ENCODE measurements around the gene SKI. TPM values are rescaled to one million over a fixed set of nuclear protein-coding genes. Genes with fewer than 3 reads are reported as not detected.

Gene SKI
- total and polyA plus RNA-seq, 2 donors (not counting 1 experiment from before 2014, with no cell fraction given), result 11.6 to 21.8 TPM

DNA sequence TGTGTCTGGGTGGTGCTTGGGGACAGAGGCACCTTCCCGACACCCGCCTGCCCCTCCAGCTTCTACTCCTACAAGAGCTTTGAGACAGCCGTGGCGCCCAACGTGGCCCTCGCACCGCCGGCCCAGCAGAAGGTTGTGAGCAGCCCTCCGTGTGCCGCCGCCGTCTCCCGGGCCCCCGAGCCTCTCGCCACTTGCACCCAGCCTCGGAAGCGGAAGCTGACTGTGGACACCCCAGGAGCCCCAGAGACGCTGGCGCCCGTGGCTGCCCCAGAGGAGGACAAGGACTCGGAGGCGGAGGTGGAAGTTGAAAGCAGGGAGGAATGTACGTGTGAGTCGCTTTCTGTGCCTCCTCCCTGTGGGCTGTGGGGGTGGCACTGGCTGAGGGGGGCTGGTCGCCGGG, 75.7 kb downstream of the SKI start:
- Histone ChIP-seq H3K27me3 (ENCODE audit: control insufficient read depth, insufficient read depth, low read length) (no peaks in the 10 kb centered on the region), H3K4me2 (ENCODE audit: extremely low read depth, insufficient read depth, low read length) (no peak overlapping the region), H2AFZ (ENCODE audit: low read length) (no peak overlapping the region), H4K20me1 (ENCODE audit: control insufficient read depth, extremely low read depth, insufficient read depth, low read length) (no peaks in the 10 kb centered on the region), H3K4me1 (ENCODE audit: control insufficient read depth, extremely low read depth, insufficient read depth, low read length) (peaks cover 18% of the 10 kb centered on the region), H3K9me3 (ENCODE audit: control insufficient read depth, insufficient read depth, low read depth, low read length) (no peaks in the 10 kb centered on the region), H3K9ac (ENCODE audit: insufficient read depth, low read length) (no peak overlapping the region), H3K4me3 (replicated peaks in 1 of 4; ENCODE audit: control extremely low read depth in 1 of 4, insufficient read depth in 1 of 4, low read depth in 3 of 4, low read length in 4 of 4) (no peak overlapping the region), H3K27ac (ENCODE audit: insufficient read depth, low read length) (no peak overlapping the region), H3K36me3 (ENCODE audit: control insufficient read depth, insufficient read depth, low read length) (peaks cover 33% of the 10 kb centered on the region), H3K79me2 (ENCODE audit: control insufficient read depth, insufficient read depth, low read length) (peaks cover 49% of the 10 kb centered on the region)
- no peak for DNase-seq (ENCODE audit: low read depth in 2 of 2)
- TF ChIP-seq EZH2 (IDR thresholded peaks at IDR 0.05; ENCODE audit: low read length, missing control alignments) (no peak), CTCF (conservative IDR thresholded peaks at IDR 0.05 in 1 of 2, IDR thresholded peaks at IDR 0.05 in 1 of 2; ENCODE audit: low read depth in 1 of 2, low read length in 2 of 2) (no peak)

GRCh38 chr1:2304282-2304681, 76.2 kb downstream of the SKI start:
- Histone ChIP-seq H4K20me1 (ENCODE audit: control insufficient read depth, extremely low read depth, insufficient read depth, low read length) (no peaks in the 10 kb centered on the region), H3K4me2 (ENCODE audit: extremely low read depth, insufficient read depth, low read length) (no peak overlapping the region), H2AFZ (ENCODE audit: low read length) (no peak overlapping the region), H3K4me3 (replicated peaks in 1 of 4; ENCODE audit: control extremely low read depth in 1 of 4, insufficient read depth in 1 of 4, low read depth in 3 of 4, low read length in 4 of 4) (no peak overlapping the region), H3K27me3 (ENCODE audit: control insufficient read depth, insufficient read depth, low read length) (no peaks in the 10 kb centered on the region), H3K4me1 (ENCODE audit: control insufficient read depth, extremely low read depth, insufficient read depth, low read length) (peaks cover 15% of the 10 kb centered on the region), H3K36me3 (ENCODE audit: control insufficient read depth, insufficient read depth, low read length) (peaks cover 33% of the 10 kb centered on the region), H3K9ac (ENCODE audit: insufficient read depth, low read length) (no peak overlapping the region), H3K79me2 (ENCODE audit: control insufficient read depth, insufficient read depth, low read length) (peaks cover 44% of the 10 kb centered on the region), H3K9me3 (ENCODE audit: control insufficient read depth, insufficient read depth, low read depth, low read length) (no peaks in the 10 kb centered on the region), H3K27ac (ENCODE audit: insufficient read depth, low read length) (no peak overlapping the region)
- no peak for DNase-seq (ENCODE audit: low read depth in 2 of 2)
- TF ChIP-seq EZH2 (IDR thresholded peaks at IDR 0.05; ENCODE audit: low read length, missing control alignments), result no peak
- no peak for TF ChIP-seq CTCF (conservative IDR thresholded peaks at IDR 0.05 in 1 of 2, IDR thresholded peaks at IDR 0.05 in 1 of 2; ENCODE audit: low read depth in 1 of 2, low read length in 2 of 2)

- TF ChIP-seq CTCF (conservative IDR thresholded peaks at IDR 0.05 in 1 of 2, IDR thresholded peaks at IDR 0.05 in 1 of 2; ENCODE audit: low read depth in 1 of 2, low read length in 2 of 2) (no peak), EZH2 (IDR thresholded peaks at IDR 0.05; ENCODE audit: low read length, missing control alignments) (no peak)
- Histone ChIP-seq H3K79me2 (ENCODE audit: control insufficient read depth, insufficient read depth, low read length) (peaks cover 35% of the 10 kb centered on the region), H3K27ac (ENCODE audit: insufficient read depth, low read length) (no peak overlapping the region), H3K9me3 (ENCODE audit: control insufficient read depth, insufficient read depth, low read depth, low read length) (no peaks in the 10 kb centered on the region), H3K4me3 (replicated peaks in 1 of 4; ENCODE audit: control extremely low read depth in 1 of 4, insufficient read depth in 1 of 4, low read depth in 3 of 4, low read length in 4 of 4) (no peak overlapping the region), H3K27me3 (ENCODE audit: control insufficient read depth, insufficient read depth, low read length) (no peaks in the 10 kb centered on the region), H3K4me1 (ENCODE audit: control insufficient read depth, extremely low read depth, insufficient read depth, low read length) (peaks cover 7% of the 10 kb centered on the region), H3K4me2 (ENCODE audit: extremely low read depth, insufficient read depth, low read length) (no peak overlapping the region), H3K36me3 (ENCODE audit: control insufficient read depth, insufficient read depth, low read length) (peaks cover 33% of the 10 kb centered on the region), H2AFZ (ENCODE audit: low read length) (no peak overlapping the region), H4K20me1 (ENCODE audit: control insufficient read depth, extremely low read depth, insufficient read depth, low read length) (no peaks in the 10 kb centered on the region), H3K9ac (ENCODE audit: insufficient read depth, low read length) (no peak overlapping the region)
- DNase-seq (ENCODE audit: low read depth in 2 of 2), result peak in 1 of 2 donors; percentile 46
Observed at GRCh38 chr1:2304921-2305681, 77.0 kb downstream of the SKI start.
